ENCODE results near the gene KCNK7. TPM values are rescaled to one million over a fixed set of nuclear protein-coding genes. Genes with fewer than 3 reads are reported as not detected.

Gene KCNK7
- total RNA-seq, 1 experiment from 2014 or later: 0.61 TPM

GRCh38 chr11:65625628-65626342 lies 30.2 kb upstream of the KCNK7 start (continued):
- TF ChIP-seq, protein P1, sequence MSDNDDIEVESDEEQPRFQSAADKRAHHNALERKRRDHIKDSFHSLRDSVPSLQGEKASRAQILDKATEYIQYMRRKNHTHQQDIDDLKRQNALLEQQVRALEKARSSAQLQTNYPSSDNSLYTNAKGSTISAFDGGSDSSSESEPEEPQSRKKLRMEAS (IDR thresholded peaks at IDR 0.05): no peak

DNA sequence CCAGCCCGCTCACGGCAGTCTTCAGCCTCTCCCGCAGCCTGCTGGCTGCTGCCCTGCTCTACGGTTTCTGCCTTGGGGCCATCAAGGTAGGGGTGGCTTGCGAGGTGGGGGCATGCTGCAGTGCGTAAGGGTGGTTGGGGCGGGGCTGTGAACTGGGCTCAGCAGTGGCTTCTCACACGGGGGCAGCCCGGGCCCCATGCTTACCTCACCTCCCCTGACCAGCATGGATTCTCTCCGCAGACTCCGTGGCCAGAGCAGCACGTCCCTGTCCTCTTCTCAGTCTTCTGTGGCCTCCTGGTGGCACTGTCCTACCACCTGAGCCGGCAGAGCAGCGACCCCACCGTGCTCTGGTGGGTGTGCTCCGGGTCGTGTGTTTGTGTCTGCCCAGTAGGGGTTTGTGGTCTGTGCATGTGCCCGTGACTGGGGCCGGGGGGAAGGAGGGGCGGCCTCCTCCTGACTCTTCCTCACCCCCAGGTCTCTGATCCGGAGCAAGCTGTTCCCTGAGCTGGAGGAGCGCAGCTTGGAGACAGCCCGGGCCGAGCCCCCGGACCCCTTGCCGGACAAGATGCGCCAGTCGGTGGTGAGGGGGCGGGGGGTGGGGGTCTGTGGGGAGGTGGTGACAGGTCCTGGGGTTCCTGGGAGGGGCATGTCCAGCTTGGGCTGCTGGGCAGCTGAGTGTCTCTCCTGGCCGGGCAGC lies 29.5 kb upstream of the KCNK7 start:
- H4K20me1 ChIP-seq (ENCODE audit: insufficient read depth): no peaks in the 10 kb centered on the region
- CTCF ChIA-PET: interaction anchor here (1.3 to 1.6 kb wide), 3 partner anchors 10 to 145 kb away, joined by 4 to 6 read pairs (median 4); partner anchors contain the start of genes PCNX3 and SIPA1
- H3K27ac ChIP-seq (ENCODE audit: low read depth, low read length): no peak overlapping the region; the same call in 1 of the 2 replicates
- H3K4me3 ChIP-seq (replicated peaks in 1 of 2; ENCODE audit: low read depth in 1 of 2, low read length in 2 of 2): no peak overlapping the region
- H3K4me2 ChIP-seq (ENCODE audit: low read length): no peak overlapping the region
- H3K27me3 ChIP-seq (ENCODE audit: insufficient read depth, low read length): no peaks in the 10 kb centered on the region
- no peak overlapping the region for H3K9ac ChIP-seq (ENCODE audit: low read length)
- H3K9me3 ChIP-seq (ENCODE audit: control insufficient read depth in 1 of 2, insufficient read depth in 1 of 2, low read depth in 1 of 2, low read length in 2 of 2): no peaks in the 10 kb centered on the region
- no peaks in the 10 kb centered on the region for H3K4me1 ChIP-seq (ENCODE audit: control insufficient read depth in 1 of 2, insufficient read depth in 2 of 2, low read length in 2 of 2)
- no peak for ATAC-seq
- RAD21 ChIA-PET (ENCODE audit: low non-redundant PET in 1 of 2, low total read pairs in 2 of 2, uncharacterized antibody in 2 of 2, unreplicated experiment in 2 of 2): interaction anchor here in 1 of 2 experiments (0.6 to 0.8 kb wide), 2 partner anchors 39 to 71 kb away, joined by 3 to 6 read pairs; no protein-coding TSS in a partner anchor
- intact Hi-C loops (cut with micrococcal nuclease): no loop called here
- no peak overlapping the region for H2AFZ ChIP-seq (ENCODE audit: low read depth, low read length, poor library complexity, severe bottlenecking)
- TF ChIP-seq SRF (IDR thresholded peaks at IDR 0.05; ENCODE audit: low read depth): no peak
- TF ChIP-seq YY1 (IDR thresholded peaks at IDR 0.05; ENCODE audit: extremely low read depth, insufficient replicate concordance, low read depth, low read length): no peak
- TF ChIP-seq ELF1 (IDR thresholded peaks at IDR 0.05; ENCODE audit: borderline replicate concordance, low read depth): no peak
- no peak for TF ChIP-seq EGR1 (IDR thresholded peaks at IDR 0.05; ENCODE audit: low read depth)
- no peak for TF ChIP-seq SP1 (IDR thresholded peaks at IDR 0.05; ENCODE audit: low read depth)
- no peak for TF ChIP-seq POLR2AphosphoS5 (IDR thresholded peaks at IDR 0.05; ENCODE audit: low read depth, low read length)
- no peak for TF ChIP-seq ZBTB33 (IDR thresholded peaks at IDR 0.05; ENCODE audit: extremely low read depth, insufficient replicate concordance, low read length)
- no peak for DNase-seq (ENCODE audit: low read depth, low spot score)
- peaks cover 24 to 26% of the 10 kb centered on the region in 2 experiments; a peak in 3 of 4 replicates for H3K36me3 ChIP-seq (ENCODE audit: control insufficient read depth in 1 of 2, insufficient read depth in 2 of 2, low read length in 2 of 2)
- H3K79me2 ChIP-seq (ENCODE audit: insufficient read depth, low read length): no peaks in the 10 kb centered on the region
- H3K9me2 ChIP-seq (ENCODE audit: insufficient read depth): no peaks in the 10 kb centered on the region
- POLR2A ChIA-PET: no interaction called here
- no TSS peak for BruUV-seq (replicated peaks)
